Measurements from ENCODE around the gene SGMS2. TPM values are rescaled to one million over a fixed set of nuclear protein-coding genes. Genes with fewer than 3 reads are reported as not detected.

SGMS2 gene
- total RNA-seq, 1 donor from 2014 or later, result 64.3 TPM

GRCh38 chr4:107832275-107832807, 7.6 kb downstream of the SGMS2 start:
- no peak for TF ChIP-seq CTCF (IDR thresholded peaks at IDR 0.05; ENCODE audit: insufficient read depth, low read length, poor library complexity, severe bottlenecking)
- H3K27me3 ChIP-seq (ENCODE audit: control insufficient read depth, insufficient read depth, low read length), result no peaks in the 10 kb centered on the region
- no peak overlapping the region for H3K4me3 ChIP-seq (ENCODE audit: low read depth, low read length)
- no peaks in the 10 kb centered on the region for H3K36me3 ChIP-seq (ENCODE audit: control insufficient read depth, insufficient read depth, low read length)
- no peak for DNase-seq (ENCODE audit: low read depth)

GRCh38 chr4:107834241-107834794, 9.6 kb downstream of the SGMS2 start:
- H3K36me3 ChIP-seq (ENCODE audit: control insufficient read depth, insufficient read depth, low read length), result no peaks in the 10 kb centered on the region
- no peak overlapping the region for H3K4me3 ChIP-seq (ENCODE audit: low read depth, low read length)
- no peak for DNase-seq (ENCODE audit: low read depth)
- H3K27me3 ChIP-seq (ENCODE audit: control insufficient read depth, insufficient read depth, low read length), result no peaks in the 10 kb centered on the region
- TF ChIP-seq CTCF (IDR thresholded peaks at IDR 0.05; ENCODE audit: insufficient read depth, low read length, poor library complexity, severe bottlenecking), result no peak

GRCh38 chr4:107835406-107835805, 10.7 kb downstream of the SGMS2 start:
- DNase-seq (ENCODE audit: low read depth), result no peak
- no peak for TF ChIP-seq CTCF (IDR thresholded peaks at IDR 0.05; ENCODE audit: insufficient read depth, low read length, poor library complexity, severe bottlenecking)
- Histone ChIP-seq H3K36me3 (ENCODE audit: control insufficient read depth, insufficient read depth, low read length) (no peaks in the 10 kb centered on the region), H3K27me3 (ENCODE audit: control insufficient read depth, insufficient read depth, low read length) (no peaks in the 10 kb centered on the region), H3K4me3 (ENCODE audit: low read depth, low read length) (no peak overlapping the region)

GRCh38 chr4:107837317-107837716, 12.6 kb downstream of the SGMS2 start:
- Histone ChIP-seq H3K27me3 (ENCODE audit: control insufficient read depth, insufficient read depth, low read length) (no peaks in the 10 kb centered on the region), H3K4me3 (ENCODE audit: low read depth, low read length) (no peak overlapping the region), H3K36me3 (ENCODE audit: control insufficient read depth, insufficient read depth, low read length) (no peaks in the 10 kb centered on the region)
- TF ChIP-seq CTCF (IDR thresholded peaks at IDR 0.05; ENCODE audit: insufficient read depth, low read length, poor library complexity, severe bottlenecking), result no peak
- no peak for DNase-seq (ENCODE audit: low read depth)

- no peak for TF ChIP-seq CTCF (IDR thresholded peaks at IDR 0.05; ENCODE audit: insufficient read depth, low read length, poor library complexity, severe bottlenecking)
- no peaks in the 10 kb centered on the region for H3K36me3 ChIP-seq (ENCODE audit: control insufficient read depth, insufficient read depth, low read length)
- H3K27me3 ChIP-seq (ENCODE audit: control insufficient read depth, insufficient read depth, low read length), result no peaks in the 10 kb centered on the region
- no peak overlapping the region for H3K4me3 ChIP-seq (ENCODE audit: low read depth, low read length)
- DNase-seq (ENCODE audit: low read depth), result no peak
Measured at GRCh38 chr4:107837776-107838618, 13.3 kb downstream of the SGMS2 start.
